ENCODE measurements around the gene PCED1A. TPM values are rescaled to one million over a fixed set of nuclear protein-coding genes. Genes with fewer than 3 reads are reported as not detected.

The PCED1A gene
- polyA plus RNA-seq, 1 experiment = 17.5 TPM

DNA sequence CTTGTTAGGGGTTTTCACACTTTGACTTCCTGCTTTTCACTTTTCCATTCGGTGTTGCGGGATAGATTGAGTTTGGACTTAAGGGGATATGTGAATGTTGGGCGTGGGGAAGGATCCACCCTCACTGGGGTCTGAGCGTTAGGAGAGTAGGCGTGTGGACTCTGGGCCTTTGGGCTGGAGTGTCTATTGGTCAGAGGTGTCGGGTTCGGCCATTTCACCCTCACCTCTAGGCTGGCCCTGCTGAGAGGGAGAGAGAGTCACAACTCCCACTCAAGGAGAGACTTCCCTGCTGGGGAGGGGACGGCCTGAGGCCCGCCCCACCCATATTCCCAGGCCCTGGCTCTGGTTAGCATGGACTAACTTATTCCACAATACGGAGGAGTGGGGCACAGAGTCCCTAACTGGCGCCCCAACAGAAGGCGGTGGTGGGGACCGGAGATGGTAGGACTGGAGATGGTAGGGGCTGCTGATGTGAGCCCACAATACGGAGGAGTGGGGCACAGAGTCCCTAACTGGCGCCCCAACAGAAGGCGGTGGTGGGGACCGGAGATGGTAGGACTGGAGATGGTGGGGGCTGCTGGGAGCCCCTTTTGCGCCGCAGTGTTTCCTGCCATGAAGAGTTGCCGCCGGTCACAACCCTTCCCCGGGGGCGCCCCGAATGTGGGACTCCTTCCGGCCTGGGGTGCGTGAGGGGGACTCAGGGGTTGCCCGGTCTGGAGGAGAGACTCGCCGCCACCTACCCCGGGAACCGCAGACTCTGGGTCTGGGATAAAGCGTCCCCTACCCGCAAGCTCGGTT lies 31.4 kb upstream of the PCED1A start:
- H3K27me3 ChIP-seq (ENCODE audit: control insufficient read depth, insufficient read depth, low read length) = no peaks in the 10 kb centered on the region
- peak overlapping the region; percentile 85 for H3K4me3 ChIP-seq (ENCODE audit: low read depth, low read length)
- no peak for DNase-seq (ENCODE audit: low read depth, low spot score)
- H3K9me3 ChIP-seq (ENCODE audit: control insufficient read depth, insufficient read depth, low read length) = no peaks in the 10 kb centered on the region; the same call in 1 of the 2 replicates
- TF ChIP-seq, protein P1, sequence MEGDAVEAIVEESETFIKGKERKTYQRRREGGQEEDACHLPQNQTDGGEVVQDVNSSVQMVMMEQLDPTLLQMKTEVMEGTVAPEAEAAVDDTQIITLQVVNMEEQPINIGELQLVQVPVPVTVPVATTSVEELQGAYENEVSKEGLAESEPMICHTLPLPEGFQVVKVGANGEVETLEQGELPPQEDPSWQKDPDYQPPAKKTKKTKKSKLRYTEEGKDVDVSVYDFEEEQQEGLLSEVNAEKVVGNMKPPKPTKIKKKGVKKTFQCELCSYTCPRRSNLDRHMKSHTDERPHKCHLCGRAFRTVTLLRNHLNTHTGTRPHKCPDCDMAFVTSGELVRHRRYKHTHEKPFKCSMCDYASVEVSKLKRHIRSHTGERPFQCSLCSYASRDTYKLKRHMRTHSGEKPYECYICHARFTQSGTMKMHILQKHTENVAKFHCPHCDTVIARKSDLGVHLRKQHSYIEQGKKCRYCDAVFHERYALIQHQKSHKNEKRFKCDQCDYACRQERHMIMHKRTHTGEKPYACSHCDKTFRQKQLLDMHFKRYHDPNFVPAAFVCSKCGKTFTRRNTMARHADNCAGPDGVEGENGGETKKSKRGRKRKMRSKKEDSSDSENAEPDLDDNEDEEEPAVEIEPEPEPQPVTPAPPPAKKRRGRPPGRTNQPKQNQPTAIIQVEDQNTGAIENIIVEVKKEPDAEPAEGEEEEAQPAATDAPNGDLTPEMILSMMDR (IDR thresholded peaks at IDR 0.05; ENCODE audit: low read depth, low read length) = no peak
- CTCF ChIA-PET = interaction anchor here (0.6 to 1.4 kb wide), 4 partner anchors 20 to 348 kb away, joined by 3 to 5 read pairs (median 3); no protein-coding TSS in a partner anchor
- POLR2A ChIA-PET = interaction anchor here (1.3 kb wide), 1 partner anchor 32 kb away, joined by 3 read pairs; no protein-coding TSS in a partner anchor
- H3K27ac ChIP-seq (ENCODE audit: low read depth, low read length) = no peak overlapping the region

DNA sequence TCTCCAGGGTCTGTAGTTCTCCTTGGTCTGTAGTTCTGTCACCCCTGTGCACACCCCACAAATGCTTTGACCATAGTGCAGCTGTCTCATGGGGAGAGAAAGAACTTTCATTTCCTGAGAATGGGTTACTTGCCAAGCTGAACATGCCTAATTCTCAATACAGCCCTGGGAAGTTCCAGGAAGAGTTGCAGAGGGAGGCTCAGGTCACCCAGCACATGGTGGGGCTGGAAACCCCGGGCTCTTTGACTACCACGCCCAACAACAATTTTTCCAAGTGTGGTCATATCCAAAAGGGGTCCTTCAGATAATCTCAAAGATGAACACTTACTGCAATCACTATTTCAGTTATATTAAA lies 30.6 kb upstream of the PCED1A start:
- POLR2A ChIA-PET = no interaction called here
- TF ChIP-seq, protein P1 (IDR thresholded peaks at IDR 0.05; ENCODE audit: low read depth, low read length) = no peak
- DNase-seq (ENCODE audit: low read depth, low spot score) = no peak
- Histone ChIP-seq H3K27me3 (ENCODE audit: control insufficient read depth, insufficient read depth, low read length) (no peaks in the 10 kb centered on the region), H3K9me3 (ENCODE audit: control insufficient read depth, insufficient read depth, low read length) (no peaks in the 10 kb centered on the region; the same call in 1 of the 2 replicates), H3K4me3 (ENCODE audit: low read depth, low read length) (no peak overlapping the region), H3K27ac (ENCODE audit: low read depth, low read length) (peak overlapping the region; percentile 57)
- CTCF ChIA-PET = interaction anchor here (0.6 to 1.4 kb wide), 4 partner anchors 19 to 349 kb away, joined by 3 to 5 read pairs (median 4); no protein-coding TSS in a partner anchor

DNA sequence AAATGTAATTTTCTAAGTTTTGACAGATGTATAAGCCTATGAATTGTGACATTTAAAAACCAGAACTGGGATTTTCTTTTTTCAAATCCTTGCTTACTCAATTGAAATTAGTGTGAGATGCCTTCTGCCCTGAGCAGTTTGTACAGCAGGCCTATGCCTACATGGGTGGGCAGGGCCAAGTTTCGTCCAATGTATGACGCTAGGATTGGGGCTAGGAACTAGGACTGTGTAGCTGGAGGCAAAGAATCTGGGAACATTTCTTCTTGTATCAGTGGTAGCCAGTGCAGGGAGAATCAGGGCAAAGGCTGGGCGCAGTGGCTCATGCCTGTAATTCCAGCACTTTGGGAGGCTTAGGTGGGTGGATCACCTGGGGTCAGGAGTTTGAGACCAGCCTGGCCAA lies 28.9 kb upstream of the PCED1A start:
- CTCF ChIA-PET = no interaction called here
- TF ChIP-seq, protein P1 (IDR thresholded peaks at IDR 0.05; ENCODE audit: low read depth, low read length) = no peak
- Histone ChIP-seq H3K27ac (ENCODE audit: low read depth, low read length) (no peak overlapping the region), H3K27me3 (ENCODE audit: control insufficient read depth, insufficient read depth, low read length) (no peaks in the 10 kb centered on the region), H3K9me3 (ENCODE audit: control insufficient read depth, insufficient read depth, low read length) (no peaks in the 10 kb centered on the region; the same call in 1 of the 2 replicates), H3K4me3 (ENCODE audit: low read depth, low read length) (no peak overlapping the region)
- POLR2A ChIA-PET = no interaction called here
- no peak for DNase-seq (ENCODE audit: low read depth, low spot score)

DNA sequence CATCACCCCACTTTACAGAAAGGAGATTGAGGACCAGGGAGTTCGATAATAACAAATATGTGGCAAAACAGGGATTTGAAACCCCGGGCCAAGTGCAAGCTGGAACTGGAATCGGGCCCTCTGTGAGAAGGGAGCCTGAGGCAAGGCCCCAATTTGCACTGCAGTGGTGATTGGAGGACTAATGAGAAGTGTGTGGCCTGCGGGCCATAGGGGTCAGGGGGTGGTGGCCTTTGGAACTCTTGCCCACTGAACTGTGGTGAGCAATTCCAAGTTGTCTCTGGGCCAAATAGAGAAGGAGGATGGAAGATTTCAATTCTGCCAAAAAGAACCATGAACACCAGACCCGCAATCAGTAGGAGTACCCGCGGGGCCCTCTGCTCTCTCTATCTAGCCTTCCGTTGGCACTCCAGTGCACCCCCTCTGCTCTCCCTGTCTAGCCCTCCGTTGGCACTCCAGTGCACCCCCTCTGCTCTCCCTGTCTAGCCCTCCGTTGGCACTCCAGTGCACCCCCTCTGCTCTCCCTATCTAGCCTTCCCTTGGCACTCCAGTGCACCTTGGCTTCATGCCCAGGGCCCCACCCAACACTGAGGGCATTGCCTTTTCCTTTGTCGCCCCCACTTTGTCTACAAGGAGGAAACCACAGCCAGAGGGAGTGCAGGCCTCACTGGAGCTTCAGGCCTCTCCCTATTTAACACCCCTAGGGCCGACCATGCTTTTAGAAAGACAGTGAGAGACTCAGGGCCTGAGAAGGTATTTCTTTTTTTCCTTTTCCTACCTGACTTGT lies 26.8 kb upstream of the PCED1A start:
- ChIA-PET POLR2A (no interaction called here), CTCF (no interaction called here)
- H3K27ac ChIP-seq (ENCODE audit: low read depth, low read length) = no peak overlapping the region
- H3K27me3 ChIP-seq (ENCODE audit: control insufficient read depth, insufficient read depth, low read length) = no peaks in the 10 kb centered on the region
- TF ChIP-seq, protein P1 (IDR thresholded peaks at IDR 0.05; ENCODE audit: low read depth, low read length) = no peak
- no peak for DNase-seq (ENCODE audit: low read depth, low spot score)
- H3K9me3 ChIP-seq (ENCODE audit: control insufficient read depth, insufficient read depth, low read length) = no peaks in the 10 kb centered on the region
- H3K4me3 ChIP-seq (ENCODE audit: low read depth, low read length) = no peak overlapping the region

DNA sequence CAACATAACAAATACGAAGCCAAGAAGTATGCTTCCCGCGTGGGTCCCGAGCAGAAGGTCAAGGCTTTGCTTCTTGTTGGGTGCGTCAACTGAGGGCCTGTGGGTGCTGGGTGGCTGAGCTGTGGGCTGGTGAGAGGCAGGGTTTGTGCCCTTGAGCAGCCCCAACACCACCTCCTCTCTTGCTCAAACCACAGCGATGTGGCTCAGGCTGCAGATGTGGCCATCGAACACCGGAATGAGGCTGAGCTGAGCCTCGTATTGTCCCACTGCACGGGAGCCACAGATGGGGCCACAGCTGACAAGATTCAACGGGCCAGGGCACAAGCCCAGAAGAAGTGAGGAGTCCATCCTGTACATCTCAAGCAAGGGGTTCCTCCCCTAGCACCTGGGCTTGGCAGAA lies 25.8 kb upstream of the PCED1A start:
- no peak overlapping the region for H3K27ac ChIP-seq (ENCODE audit: low read depth, low read length)
- no peak for DNase-seq (ENCODE audit: low read depth, low spot score)
- TF ChIP-seq, protein P1 (IDR thresholded peaks at IDR 0.05; ENCODE audit: low read depth, low read length) = no peak
- no peaks in the 10 kb centered on the region for H3K27me3 ChIP-seq (ENCODE audit: control insufficient read depth, insufficient read depth, low read length)
- ChIA-PET POLR2A (no interaction called here), CTCF (no interaction called here)
- H3K9me3 ChIP-seq (ENCODE audit: control insufficient read depth, insufficient read depth, low read length) = no peaks in the 10 kb centered on the region
- H3K4me3 ChIP-seq (ENCODE audit: low read depth, low read length) = no peak overlapping the region

All from AG04450 (cell line).